Measurements from ENCODE around the gene TSPAN18. TPM values are rescaled to one million over a fixed set of nuclear protein-coding genes. Genes with fewer than 3 reads are reported as not detected.

TSPAN18 gene
- total RNA-seq, 1 experiment from 2014 or later = 0.77 TPM

GRCh38 chr11:44709966-44710365 lies 16.8 kb upstream of the TSPAN18 start:
- intact Hi-C loops (cut with micrococcal nuclease) = no loop called here
- BruUV-seq (replicated peaks) = no TSS peak
- Mint-ChIP-seq H3K4me1 (ENCODE audit: insufficient read depth, unreplicated experiment) (peaks cover 16% of the 10 kb centered on the region), H3K36me3 (ENCODE audit: insufficient read depth, unreplicated experiment) (no peaks in the 10 kb centered on the region), H3K9me3 (ENCODE audit: unreplicated experiment) (no peaks in the 10 kb centered on the region), H3K27me3 (ENCODE audit: insufficient read depth, unreplicated experiment) (no peaks in the 10 kb centered on the region), H3K4me3 (ENCODE audit: unreplicated experiment) (no peak overlapping the region), H3K27ac (ENCODE audit: low read depth, unreplicated experiment) (no peak overlapping the region)
- CTCF ChIA-PET = interaction anchor here (0.7 to 2.4 kb wide), 4 partner anchors 22 to 588 kb away, joined by 3 to 6 read pairs (median 4); no protein-coding TSS in a partner anchor
- POLR2A ChIA-PET = no interaction called here
- peak; percentile 96 for DNase-seq (ENCODE audit: unreplicated experiment)
- no peak for TF ChIP-seq CTCF (IDR thresholded peaks at IDR 0.05; ENCODE audit: unreplicated experiment)

GRCh38 chr11:44711113-44711786 lies 15.5 kb upstream of the TSPAN18 start:
- DNase-seq (ENCODE audit: unreplicated experiment) = no peak
- no peaks in the 10 kb centered on the region for H3K9me3 Mint-ChIP-seq (ENCODE audit: unreplicated experiment)
- H3K4me3 Mint-ChIP-seq (ENCODE audit: unreplicated experiment) = no peak overlapping the region
- no TSS peak for BruUV-seq (replicated peaks)
- H3K4me1 Mint-ChIP-seq (ENCODE audit: insufficient read depth, unreplicated experiment) = peaks cover 16% of the 10 kb centered on the region
- POLR2A ChIA-PET = interaction anchor here (1.0 kb wide), 1 partner anchor 56 kb away, joined by 3 read pairs; no protein-coding TSS in a partner anchor
- CTCF ChIA-PET = interaction anchor here (2.4 kb wide), 1 partner anchor 200 kb away, joined by 6 read pairs; no protein-coding TSS in a partner anchor
- intact Hi-C loops (cut with micrococcal nuclease) = no loop called here
- no peak for TF ChIP-seq CTCF (IDR thresholded peaks at IDR 0.05; ENCODE audit: unreplicated experiment)
- no peak overlapping the region for H3K27ac Mint-ChIP-seq (ENCODE audit: low read depth, unreplicated experiment)
- no peaks in the 10 kb centered on the region for H3K36me3 Mint-ChIP-seq (ENCODE audit: insufficient read depth, unreplicated experiment)
- H3K27me3 Mint-ChIP-seq (ENCODE audit: insufficient read depth, unreplicated experiment) = no peaks in the 10 kb centered on the region

- Mint-ChIP-seq H3K4me3 (ENCODE audit: unreplicated experiment) (no peak overlapping the region), H3K27ac (ENCODE audit: low read depth, unreplicated experiment) (no peak overlapping the region), H3K4me1 (ENCODE audit: insufficient read depth, unreplicated experiment) (peaks cover 16% of the 10 kb centered on the region), H3K27me3 (ENCODE audit: insufficient read depth, unreplicated experiment) (no peaks in the 10 kb centered on the region), H3K36me3 (ENCODE audit: insufficient read depth, unreplicated experiment) (no peaks in the 10 kb centered on the region), H3K9me3 (ENCODE audit: unreplicated experiment) (no peaks in the 10 kb centered on the region)
- intact Hi-C loops (cut with micrococcal nuclease) = no loop called here
- POLR2A ChIA-PET = interaction anchor here (0.7 to 1.0 kb wide), 2 partner anchors 56 to 574 kb away, joined by 3 read pairs; no protein-coding TSS in a partner anchor
- CTCF ChIA-PET = interaction anchor here (0.6 to 2.4 kb wide), 5 partner anchors 27 to 1244 kb away, joined by 3 to 6 read pairs (median 4); no protein-coding TSS in a partner anchor
- no peak for DNase-seq (ENCODE audit: unreplicated experiment)
- BruUV-seq (replicated peaks) = no TSS peak
- TF ChIP-seq CTCF (IDR thresholded peaks at IDR 0.05; ENCODE audit: unreplicated experiment) = no peak
Observed at GRCh38 chr11:44711787-44712608, 14.8 kb upstream of the TSPAN18 start.

DNA sequence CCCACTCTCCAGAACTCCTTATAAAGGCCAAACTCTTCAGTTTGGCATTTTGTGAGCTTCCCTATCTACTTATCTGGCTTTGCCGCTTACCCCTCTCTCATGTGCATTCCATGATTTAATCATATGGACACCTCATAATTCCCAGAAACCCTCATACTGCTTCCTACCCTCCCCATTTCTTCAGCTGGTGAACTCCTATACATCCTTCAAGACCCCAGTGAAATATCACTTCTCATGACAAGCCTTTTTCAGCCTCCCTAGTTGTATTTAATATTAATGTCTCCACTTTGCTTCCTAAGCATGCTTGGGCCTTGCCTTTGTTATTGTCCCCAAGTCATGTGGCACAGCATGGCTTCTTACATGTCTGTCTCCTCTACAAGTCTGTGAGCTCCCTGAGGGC lies 13.7 kb upstream of the TSPAN18 start:
- no peaks in the 10 kb centered on the region for H3K9me3 Mint-ChIP-seq (ENCODE audit: unreplicated experiment)
- BruUV-seq (replicated peaks) = no TSS peak
- no peaks in the 10 kb centered on the region for H3K36me3 Mint-ChIP-seq (ENCODE audit: insufficient read depth, unreplicated experiment)
- CTCF ChIA-PET = interaction anchor here (0.7 to 0.9 kb wide), 3 partner anchors 25 to 789 kb away, joined by 4 read pairs; no protein-coding TSS in a partner anchor
- POLR2A ChIA-PET = no interaction called here
- no peak for DNase-seq (ENCODE audit: unreplicated experiment)
- H3K27me3 Mint-ChIP-seq (ENCODE audit: insufficient read depth, unreplicated experiment) = peaks cover 2% of the 10 kb centered on the region
- TF ChIP-seq CTCF (IDR thresholded peaks at IDR 0.05; ENCODE audit: unreplicated experiment) = no peak
- H3K4me1 Mint-ChIP-seq (ENCODE audit: insufficient read depth, unreplicated experiment) = peaks cover 16% of the 10 kb centered on the region
- no peak overlapping the region for H3K27ac Mint-ChIP-seq (ENCODE audit: low read depth, unreplicated experiment)
- H3K4me3 Mint-ChIP-seq (ENCODE audit: unreplicated experiment) = no peak overlapping the region
- intact Hi-C loops (cut with micrococcal nuclease) = no loop called here

All from MCF 10A (cell line).